AG08395 (cell line): ENCODE data around the gene RABEPK.
"Not testable (repeated sequence)": the region's sequence is repeated elsewhere in the genome, so short reads cannot be mapped to it uniquely, and the experiment has no call there.

Experiments
- DNase-seq: peaks from one replicate; pipeline ENCODE4 v3.0.0; 2012; ENCODE audit warnings: mixed read lengths, low spot score

RABEPK gene

GRCh38 chr9:125195591-125195990 is 4.8 kb upstream of the RABEPK start:
- not testable (repeated sequence) for DNase-seq

GRCh38 chr9:125202846-125203618 is 2.7 kb downstream of the RABEPK start:
- no peak for DNase-seq

GRCh38 chr9:125204477-125204876 is 4.1 kb downstream of the RABEPK start:
- DNase-seq: no peak

- no peak for DNase-seq
These were observed 13.8 kb downstream of the RABEPK start for GRCh38 chr9:125214186-125214585.

GRCh38 chr9:125218621-125219020 is 18.3 kb downstream of the RABEPK start:
- DNase-seq: no peak

- DNase-seq: not testable (repeated sequence)
These were observed 24.5 kb downstream of the RABEPK start for GRCh38 chr9:125224858-125225257.

- DNase-seq: no peak
These were observed 27.4 kb downstream of the RABEPK start for GRCh38 chr9:125227761-125228160.

- peak; percentile 90 for DNase-seq
These were observed 33.3 kb downstream of the RABEPK start for GRCh38 chr9:125233678-125234077.

- not testable (repeated sequence) for DNase-seq
These were observed 33.8 kb downstream of the RABEPK start for GRCh38 chr9:125234099-125234498.

GRCh38 chr9:125235804-125236519 is 35.6 kb downstream of the RABEPK start:
- no peak for DNase-seq

- not testable (repeated sequence) for DNase-seq
These were observed 36.3 kb downstream of the RABEPK start for GRCh38 chr9:125236520-125237159.

GRCh38 chr9:125238127-125238914 is 38.0 kb downstream of the RABEPK start:
- no peak for DNase-seq

- no peak for DNase-seq
These were observed 38.6 kb downstream of the RABEPK start for GRCh38 chr9:125238915-125239446.

GRCh38 chr9:125239631-125240597 is 39.6 kb downstream of the RABEPK start:
- no peak for DNase-seq

- peak; percentile 11 for DNase-seq
These were observed 40.3 kb downstream of the RABEPK start for GRCh38 chr9:125240649-125240999.

- DNase-seq: peak; percentile 98
These were observed 40.9 kb downstream of the RABEPK start, which contains the start of gene HSPA5 for GRCh38 chr9:125241000-125241862. HSPA5 (minus strand) TSS chr9:125241343; CDS start chr9:125241126, 217 bp downstream.

- DNase-seq: peak; percentile 9
These were observed 41.8 kb downstream of the RABEPK start for GRCh38 chr9:125241863-125242739.

- DNase-seq: no peak
These were observed 43.5 kb downstream of the RABEPK start for GRCh38 chr9:125243792-125244260.
